Liver (tissue), 9 donors: Measurements from ENCODE around the gene CYP2E1. TPM values are rescaled to one million over a fixed set of nuclear protein-coding genes. Genes with fewer than 3 reads are reported as not detected.
A peak's percentile ranks its signal among the peaks of the same experiment; 100 is the strongest.

ENCODE experiments used
- DNase-seq: peaks from one replicate; pipeline ENCODE4 v3.0.0-alpha.2; 2017; ENCODE audit warnings: low spot score
- H3K27ac ChIP-seq, 2 donors: one replicate each; pipeline ENCODE4 v1.7.0; 2013; ENCODE audit warnings: inconsistent platforms in 2 of 2, low read length in 2 of 2, control low read depth in 1 of 2, low read depth in 1 of 2, mild to moderate bottlenecking in 1 of 2
- H3K27me3 ChIP-seq, 4 donors: one replicate each; pipeline versions ENCODE4 v1.6.1 to v1.7.0; 2013; ENCODE audit warnings: low read length in 3 of 4, inconsistent platforms in 1 of 4, mild to moderate bottlenecking in 1 of 4, moderate library complexity in 1 of 4; ENCODE audit not compliant: control insufficient read depth in 4 of 4, insufficient read depth in 4 of 4
- H3K36me3 ChIP-seq, 4 donors: one replicate each; pipeline versions ENCODE4 v1.6.1 to v1.7.0; 2013; ENCODE audit warnings: low read length in 3 of 4, mild to moderate bottlenecking in 3 of 4, low read depth in 1 of 4, moderate library complexity in 1 of 4; ENCODE audit not compliant: control insufficient read depth in 4 of 4, insufficient read depth in 3 of 4
- H3K4me1 ChIP-seq, 4 donors: one replicate each; pipeline versions ENCODE4 v1.6.1 to v1.7.0; 2013; ENCODE audit warnings: low read length in 3 of 4, mild to moderate bottlenecking in 3 of 4, moderate library complexity in 1 of 4; ENCODE audit not compliant: control insufficient read depth in 4 of 4, insufficient read depth in 4 of 4
- H3K4me3 ChIP-seq, 3 donors: one replicate each; pipeline versions ENCODE4 v1.6.1 to v1.7.0; 2013; ENCODE audit warnings: low read length in 3 of 3, control low read depth in 1 of 3, low read depth in 1 of 3, mild to moderate bottlenecking in 1 of 3
- H3K9ac ChIP-seq, 2 donors: one replicate each; pipeline ENCODE4 v1.7.0; 2013; ENCODE audit warnings: low read length in 2 of 2, mild to moderate bottlenecking in 2 of 2, moderate library complexity in 2 of 2, control low read depth in 1 of 2, low read depth in 1 of 2
- H3K9me3 ChIP-seq, 4 donors: one replicate each; pipeline versions ENCODE4 v1.6.1 to v1.7.0; 2013; ENCODE audit warnings: low read length in 3 of 4; ENCODE audit not compliant: control insufficient read depth in 4 of 4
- ATF3 ChIP-seq: IDR thresholded peaks from 2 replicates; pipeline ENCODE4 v1.6.1; 2016; ENCODE audit warnings: antibody characterized with exemption
- CTCF ChIP-seq: fragments of 150-350 bp; IDR thresholded peaks from 2 replicates; pipeline ENCODE4 v1.5.1; 2017; ENCODE audit warnings: improper control_type of control experiment, low read depth, low read length; ENCODE audit not compliant: missing input control
- EGR1 ChIP-seq, 2 donors: IDR thresholded peaks; 2 replicates each; pipeline ENCODE4 v1.6.1; 2016 to 2018; ENCODE audit warnings: antibody characterized with exemption in 2 of 2, low read depth in 2 of 2
- FOXA1 ChIP-seq: IDR thresholded peaks from 2 replicates; pipeline ENCODE4 v1.6.1; 2016; ENCODE audit warnings: antibody characterized with exemption
- FOXA2 ChIP-seq: IDR thresholded peaks from 2 replicates; pipeline ENCODE4 v1.6.1; 2016; ENCODE audit warnings: antibody characterized with exemption
- GABPA ChIP-seq, 2 donors: IDR thresholded peaks in 1 of 2; conservative IDR thresholded peaks in 1 of 2; 2 replicates each; pipeline ENCODE4 v1.6.1; 2016; ENCODE audit warnings: antibody characterized with exemption in 2 of 2, mild to moderate bottlenecking in 1 of 2, moderate library complexity in 1 of 2
- HNF4A ChIP-seq, 2 donors: conservative IDR thresholded peaks; 2 replicates each; pipeline ENCODE4 v1.6.1; 2016; ENCODE audit warnings: antibody characterized with exemption in 2 of 2, mild to moderate bottlenecking in 2 of 2
- HNF4G ChIP-seq: IDR thresholded peaks from 2 replicates; pipeline ENCODE4 v1.6.1; 2016; ENCODE audit warnings: antibody characterized with exemption
- JUND ChIP-seq, 2 donors: IDR thresholded peaks; 2 replicates each; pipeline ENCODE4 v1.6.1; 2016; ENCODE audit warnings: antibody characterized with exemption in 2 of 2
- NR2F2 ChIP-seq: IDR thresholded peaks from 2 replicates; pipeline ENCODE4 v1.6.1; 2016; ENCODE audit warnings: antibody characterized with exemption
- RAD21 ChIP-seq, 2 donors: IDR thresholded peaks; 2 replicates each; pipeline ENCODE4 v1.6.1; 2016; ENCODE audit warnings: antibody characterized with exemption in 2 of 2, mild to moderate bottlenecking in 2 of 2
- REST ChIP-seq: IDR thresholded peaks from 2 replicates; pipeline ENCODE4 v1.6.1; 2016; ENCODE audit warnings: antibody characterized with exemption, mild to moderate bottlenecking
- RXRA ChIP-seq, 2 donors: IDR thresholded peaks; 2 replicates each; pipeline ENCODE4 v1.6.1; 2017 to 2018; ENCODE audit warnings: antibody characterized with exemption in 2 of 2, mild to moderate bottlenecking in 1 of 2
- SP1 ChIP-seq: IDR thresholded peaks from 2 replicates; pipeline ENCODE4 v1.6.1; 2018; ENCODE audit warnings: antibody characterized with exemption, mild to moderate bottlenecking
- TAF1 ChIP-seq: conservative IDR thresholded peaks from 2 replicates; pipeline ENCODE4 v1.6.1; 2016; ENCODE audit warnings: antibody characterized with exemption, mild to moderate bottlenecking
- YY1 ChIP-seq: IDR thresholded peaks from 2 replicates; pipeline ENCODE4 v1.6.1; 2016; ENCODE audit warnings: antibody characterized with exemption, mild to moderate bottlenecking
- WGBS: extraction: QIAGEN DNeasy Blood & Tissue Kit; methylation state at CpG from one replicate; pipeline ENCODE4 v1.1.7; 2013; 5-methylcytosine and 5-hydroxymethylcytosine counted together
- polyA plus RNA-seq, 2 donors: library from polyadenylated mRNA; stranded (reverse) in 1 of 2; unstranded in 1 of 2; fragments of 200-250 nt in 1 of 2; fragments of >200 nt in 1 of 2; fragmentation: Nextera tagmentation in 1 of 2; extraction: Ambion mirVana in 1 of 2; gene quantifications; one replicate each; pipeline versions ENCODE4 v1.2.1 to v1.2.3, GENCODE V29; 2013 to 2015
- total RNA-seq, 2 donors: library from RNA; depleted of rRNA; stranded (reverse); fragments of >200 nt; gene quantifications; one replicate each; pipeline ENCODE4 v1.2.3, GENCODE V29; 2014
- TF ChIP-seq, protein P1 (sequence below): IDR thresholded peaks from 2 replicates; pipeline ENCODE4 v1.6.1; 2016; ENCODE audit warnings: antibody characterized with exemption
- TF ChIP-seq, protein P2 (sequence below): IDR thresholded peaks from 2 replicates; pipeline ENCODE4 v1.6.1; 2016; ENCODE audit warnings: antibody characterized with exemption
- donor health status: healthy.
- donor health status: healthy.
- donor health status: healthy.
- donor health status: healthy.
- donor health status: healthy.

Gene CYP2E1
- total and polyA plus RNA-seq, 4 donors = 0.93 to 5,149 (median 3,213) TPM

- Histone ChIP-seq H3K27me3 (no peaks in the 10 kb centered on the region), H3K27ac (peak overlapping the region; percentile 80 to 92), H3K9ac (peak overlapping the region; percentile 39 to 71), H3K4me3 (peak overlapping the region; percentile 27 to 64 (median 29)), H3K4me1 (peaks cover 2 to 32% (median 14%) of the 10 kb centered on the region in 4 donors), H3K36me3 (peaks cover 0 to 4% (median 0%) of the 10 kb centered on the region in 4 donors), H3K9me3 (peaks cover 0 to 10% (median 2%) of the 10 kb centered on the region in 4 donors)
- 2% methylated on average over 33 of the region's 33 CpGs for WGBS
- peak; percentile 85 for DNase-seq
- TF ChIP-seq ATF3 (no peak), REST (peak; percentile 47), GABPA (IDR thresholded peaks at IDR 0.05 in 1 of 2, conservative IDR thresholded peaks at IDR 0.05 in 1 of 2) (peak; percentile 29 to 81), FOXA1 (no peak), RAD21 (IDR thresholded peaks at IDR 0.05) (peak; percentile 72 to 81), NR2F2 (no peak), CTCF (peak; percentile 93), TAF1 (peak; percentile 69), EGR1 (IDR thresholded peaks at IDR 0.05; ENCODE audit: low read depth in 2 of 2) (peak; percentile 31 to 61), JUND (IDR thresholded peaks at IDR 0.05) (peak in 1 of 2 donors; percentile 45), SP1 (peak; percentile 95), HNF4A (conservative IDR thresholded peaks at IDR 0.05) (peak; percentile 93), FOXA2 (no peak), YY1 (peak; percentile 86), HNF4G (peak; percentile 90), RXRA (IDR thresholded peaks at IDR 0.05) (peak; percentile 86 to 90)
- TF ChIP-seq, protein P1, sequence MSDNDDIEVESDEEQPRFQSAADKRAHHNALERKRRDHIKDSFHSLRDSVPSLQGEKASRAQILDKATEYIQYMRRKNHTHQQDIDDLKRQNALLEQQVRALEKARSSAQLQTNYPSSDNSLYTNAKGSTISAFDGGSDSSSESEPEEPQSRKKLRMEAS = peak; percentile 82
- TF ChIP-seq, protein P2, sequence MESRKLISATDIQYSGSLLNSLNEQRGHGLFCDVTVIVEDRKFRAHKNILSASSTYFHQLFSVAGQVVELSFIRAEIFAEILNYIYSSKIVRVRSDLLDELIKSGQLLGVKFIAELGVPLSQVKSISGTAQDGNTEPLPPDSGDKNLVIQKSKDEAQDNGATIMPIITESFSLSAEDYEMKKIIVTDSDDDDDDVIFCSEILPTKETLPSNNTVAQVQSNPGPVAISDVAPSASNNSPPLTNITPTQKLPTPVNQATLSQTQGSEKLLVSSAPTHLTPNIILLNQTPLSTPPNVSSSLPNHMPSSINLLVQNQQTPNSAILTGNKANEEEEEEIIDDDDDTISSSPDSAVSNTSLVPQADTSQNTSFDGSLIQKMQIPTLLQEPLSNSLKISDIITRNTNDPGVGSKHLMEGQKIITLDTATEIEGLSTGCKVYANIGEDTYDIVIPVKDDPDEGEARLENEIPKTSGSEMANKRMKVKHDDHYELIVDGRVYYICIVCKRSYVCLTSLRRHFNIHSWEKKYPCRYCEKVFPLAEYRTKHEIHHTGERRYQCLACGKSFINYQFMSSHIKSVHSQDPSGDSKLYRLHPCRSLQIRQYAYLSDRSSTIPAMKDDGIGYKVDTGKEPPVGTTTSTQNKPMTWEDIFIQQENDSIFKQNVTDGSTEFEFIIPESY = peak; percentile 67
Observed at GRCh38 chr10:133520193-133520738, 6.9 kb upstream of the CYP2E1 start.
